HG03139 (cell line): ENCODE data around the gene PWWP2B.

Experiments used
- ATAC-seq: cut with Tn5 transposase; IDR thresholded peaks from one replicate; pipeline ENCODE4 v1.9.1; 2021; ENCODE audit not compliant: unreplicated experiment

PWWP2B gene

DNA sequence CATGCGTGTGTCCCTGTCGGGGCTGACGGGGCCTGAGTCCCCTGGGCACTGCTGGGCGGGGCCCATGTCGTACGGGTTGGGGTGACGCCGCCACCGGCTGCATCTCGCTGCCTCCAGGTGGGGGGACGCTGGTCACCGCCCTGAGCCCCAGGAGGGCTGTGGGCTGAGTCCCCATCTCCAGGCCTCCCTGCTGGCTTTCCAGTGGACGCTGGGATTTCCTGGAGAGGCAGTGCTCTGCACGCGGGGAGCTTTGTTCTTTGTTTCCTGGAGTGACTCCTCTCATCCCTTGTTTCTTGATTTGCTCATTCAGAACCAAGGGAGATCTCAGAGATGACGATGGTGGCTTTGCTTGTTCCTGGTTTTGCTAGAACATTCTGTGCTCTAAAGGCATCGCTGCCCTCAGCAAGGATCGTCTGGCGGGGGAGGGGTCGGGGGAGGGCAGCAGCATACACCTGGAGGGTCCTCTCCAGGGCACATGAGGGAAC is 21.0 kb downstream of the PWWP2B start:
- ATAC-seq, result no peak

DNA sequence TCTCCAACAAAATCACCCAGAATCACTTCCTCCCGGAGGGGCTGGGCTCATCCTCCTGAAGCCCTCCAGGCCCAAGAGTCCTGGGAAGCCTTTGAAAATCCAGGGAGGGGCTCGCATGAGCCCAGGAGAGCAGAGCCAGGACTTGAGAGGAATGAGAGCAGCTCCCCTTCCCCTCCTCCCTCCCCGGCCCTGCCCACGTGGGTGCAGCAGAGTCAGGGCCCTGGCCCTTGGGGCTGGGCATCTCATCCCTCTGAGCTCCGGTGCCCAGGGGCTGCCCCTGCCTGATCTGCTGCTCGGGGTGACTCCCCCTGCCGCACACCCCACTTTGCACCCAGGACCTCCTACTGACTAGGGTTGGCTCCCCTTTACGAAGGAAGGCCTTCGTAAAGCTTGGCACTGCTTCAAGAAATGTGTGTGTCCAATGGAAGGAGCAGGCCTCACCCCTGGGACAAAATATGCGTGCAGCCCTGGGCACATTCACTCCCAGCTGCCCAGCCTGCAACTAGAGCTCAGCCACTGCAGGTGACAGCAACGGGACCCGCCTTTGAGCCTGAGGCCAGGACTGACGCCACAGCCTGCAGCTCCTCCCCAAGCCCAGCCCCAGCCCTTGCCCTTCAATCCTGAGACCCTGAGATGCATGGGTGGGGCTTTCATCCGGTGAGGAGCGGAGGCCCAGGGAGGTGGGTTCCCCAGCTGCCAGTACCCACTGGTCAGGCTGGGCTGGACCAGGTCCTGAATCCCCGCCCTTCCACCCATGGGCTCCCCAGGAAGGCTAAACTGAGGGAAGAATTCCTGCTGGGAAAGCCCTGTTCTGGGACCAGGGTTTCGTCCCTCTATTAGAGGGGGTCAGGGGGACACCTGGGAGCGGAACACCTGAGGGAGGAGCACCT is 21.8 kb downstream of the PWWP2B start:
- ATAC-seq, result no peak

DNA sequence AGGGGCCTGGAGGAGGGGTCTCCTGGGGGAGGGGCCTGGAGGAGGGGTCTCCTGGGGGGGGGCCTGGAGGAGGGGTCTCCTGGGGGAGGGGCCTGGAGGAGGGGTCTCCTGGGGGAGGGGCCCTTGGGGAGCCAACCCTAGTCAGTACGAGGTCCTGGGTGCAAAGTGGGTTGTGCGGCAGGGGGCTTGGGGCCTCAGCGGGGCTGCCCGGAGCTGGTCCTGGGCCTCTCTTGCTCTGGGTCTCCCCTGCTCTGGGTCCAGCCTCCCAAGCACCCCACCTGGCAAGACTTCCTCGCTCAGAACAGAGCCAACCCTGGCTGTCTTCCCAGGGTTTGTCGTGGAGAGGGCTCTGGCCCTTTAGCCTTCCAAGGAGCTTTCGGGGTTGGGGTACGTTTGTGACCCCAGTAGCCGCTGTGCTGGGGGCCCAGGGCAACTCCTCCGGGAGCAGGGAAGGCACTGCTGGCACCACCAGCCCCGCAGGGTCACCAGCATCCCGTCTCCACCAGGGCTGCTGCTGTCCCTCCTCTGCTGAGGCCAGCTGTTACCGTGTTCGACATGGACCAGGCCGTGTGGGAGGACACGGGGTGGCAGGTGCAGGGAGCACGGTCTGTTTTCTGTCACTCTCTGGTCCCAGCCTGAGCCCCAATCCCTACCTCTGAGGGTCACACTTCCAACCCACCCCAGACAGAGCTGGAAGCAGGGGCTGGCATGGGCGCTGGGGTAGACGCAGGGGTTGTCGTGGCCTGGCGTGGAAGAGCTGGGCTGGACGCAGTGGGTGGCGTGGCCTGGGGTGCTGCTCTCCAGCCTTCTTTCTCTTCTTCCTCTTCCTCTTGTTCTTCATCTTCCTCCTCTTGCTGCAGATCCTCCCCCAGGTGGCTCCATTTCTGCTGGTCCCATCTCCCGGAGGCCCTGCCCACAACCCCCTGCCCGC is 22.8 kb downstream of the PWWP2B start:
- ATAC-seq, result no peak

DNA sequence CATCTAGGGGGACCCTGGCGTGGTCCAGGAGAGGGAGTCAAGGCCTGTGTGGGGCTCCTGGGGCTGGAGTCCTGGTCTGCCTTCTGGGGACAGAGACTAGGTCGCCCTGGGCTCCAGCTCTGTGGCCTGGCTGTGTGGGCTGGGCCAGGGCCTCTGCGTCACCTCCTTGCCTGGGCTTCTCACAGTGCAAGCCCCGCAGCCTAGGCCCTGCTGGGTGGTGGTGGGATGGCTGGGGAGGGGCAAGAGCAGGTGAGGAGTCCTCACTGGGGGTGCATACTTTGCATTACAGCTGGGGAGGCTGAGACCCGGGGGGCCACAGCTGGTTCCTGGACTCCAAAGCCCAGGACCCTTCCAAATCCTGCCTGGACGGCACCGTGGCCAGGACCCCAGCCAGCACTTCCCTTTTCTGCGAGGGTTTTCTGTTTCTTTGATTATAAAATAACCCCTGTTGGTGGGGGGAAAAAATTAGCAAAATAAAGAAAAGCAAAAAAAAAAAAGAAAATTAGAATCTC is 23.5 kb downstream of the PWWP2B start:
- ATAC-seq, result no peak

DNA sequence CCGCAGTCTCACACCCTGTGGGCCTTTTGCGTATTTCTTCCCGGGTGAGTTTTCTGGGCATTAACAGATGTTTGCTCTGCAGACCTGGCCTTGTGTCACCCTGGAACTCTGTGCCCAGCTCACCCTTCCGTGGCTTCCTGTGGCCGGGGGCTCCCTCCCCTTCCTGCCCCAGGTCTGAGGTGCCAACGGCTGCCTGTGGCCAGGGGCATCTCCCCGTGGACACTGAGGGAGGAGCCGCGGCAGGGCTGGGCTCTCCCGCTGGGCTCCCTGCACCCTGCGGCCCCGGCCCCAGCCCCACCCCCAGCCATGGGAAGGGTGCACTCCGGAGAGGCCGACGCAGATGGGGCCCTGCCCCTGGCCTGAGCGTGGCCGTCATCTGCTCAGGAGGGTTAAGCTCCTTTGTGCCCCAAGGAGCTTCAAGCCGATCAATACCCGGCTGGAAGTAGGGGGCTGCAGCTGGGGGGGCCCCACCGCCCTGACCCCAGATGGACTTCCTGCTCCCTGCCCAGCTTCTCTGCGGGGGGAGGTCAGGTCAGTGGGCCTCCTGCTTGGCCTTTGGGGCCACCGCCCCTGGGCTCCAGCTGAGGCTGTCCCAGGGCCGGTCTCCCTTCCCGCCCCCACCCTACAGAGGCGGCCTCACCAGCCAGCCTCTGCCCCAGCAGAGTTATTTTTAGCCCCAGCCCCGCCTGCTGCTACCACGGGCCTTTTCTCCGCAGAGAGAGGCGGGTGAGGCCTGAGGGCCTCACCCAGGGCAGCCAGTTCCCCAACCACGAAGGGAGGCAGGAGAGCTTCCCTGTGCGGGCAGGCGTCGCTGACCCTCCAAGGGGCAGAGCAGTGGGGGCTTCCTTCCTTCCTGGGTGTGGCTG is 24.2 kb downstream of the PWWP2B start:
- no peak for ATAC-seq

DNA sequence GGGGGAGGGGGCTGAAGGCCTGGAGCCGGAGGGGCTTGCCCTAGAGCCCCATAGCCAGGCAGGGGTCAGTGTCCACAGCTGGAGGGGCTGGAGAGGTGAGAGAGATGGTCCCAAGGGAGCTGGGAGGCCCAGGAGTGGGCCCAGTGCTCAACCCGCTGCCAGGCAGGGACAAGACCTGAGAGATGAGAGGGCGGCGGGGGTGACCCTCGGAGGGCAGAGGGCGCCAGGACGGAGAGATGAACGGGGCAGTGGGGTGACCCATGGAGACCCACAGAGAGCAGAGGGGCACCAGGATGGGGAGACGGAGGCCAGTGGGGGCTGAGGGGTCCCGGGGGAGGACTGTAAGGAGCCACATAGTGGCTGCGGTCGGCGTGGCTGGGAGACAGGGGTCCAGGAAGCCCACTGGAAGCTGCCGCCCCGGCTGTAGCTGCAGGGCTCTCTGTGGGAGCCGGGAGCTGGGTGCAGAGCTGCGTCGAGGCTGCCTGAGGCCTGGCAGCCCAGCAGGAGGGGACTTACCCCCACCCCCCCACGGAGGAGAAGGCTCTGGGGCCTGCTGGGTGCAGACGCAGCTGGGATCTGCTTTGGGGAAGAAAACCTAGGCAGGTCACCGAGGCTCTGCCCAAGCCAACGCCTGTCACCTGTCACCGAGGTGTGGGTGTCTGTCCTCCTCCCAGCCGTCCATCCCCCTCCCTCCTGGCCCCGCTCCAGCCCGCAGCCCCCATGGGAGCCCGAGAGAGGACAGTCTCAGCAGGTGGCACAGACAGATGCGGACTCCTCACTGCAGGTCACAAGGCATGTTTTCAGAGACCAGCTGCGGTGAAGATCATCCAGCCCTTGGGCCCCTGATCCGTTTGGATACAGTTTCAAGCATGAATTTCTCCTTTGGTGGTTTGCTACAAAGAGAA is 25.1 kb downstream of the PWWP2B start:
- ATAC-seq, result peak; percentile 47

DNA sequence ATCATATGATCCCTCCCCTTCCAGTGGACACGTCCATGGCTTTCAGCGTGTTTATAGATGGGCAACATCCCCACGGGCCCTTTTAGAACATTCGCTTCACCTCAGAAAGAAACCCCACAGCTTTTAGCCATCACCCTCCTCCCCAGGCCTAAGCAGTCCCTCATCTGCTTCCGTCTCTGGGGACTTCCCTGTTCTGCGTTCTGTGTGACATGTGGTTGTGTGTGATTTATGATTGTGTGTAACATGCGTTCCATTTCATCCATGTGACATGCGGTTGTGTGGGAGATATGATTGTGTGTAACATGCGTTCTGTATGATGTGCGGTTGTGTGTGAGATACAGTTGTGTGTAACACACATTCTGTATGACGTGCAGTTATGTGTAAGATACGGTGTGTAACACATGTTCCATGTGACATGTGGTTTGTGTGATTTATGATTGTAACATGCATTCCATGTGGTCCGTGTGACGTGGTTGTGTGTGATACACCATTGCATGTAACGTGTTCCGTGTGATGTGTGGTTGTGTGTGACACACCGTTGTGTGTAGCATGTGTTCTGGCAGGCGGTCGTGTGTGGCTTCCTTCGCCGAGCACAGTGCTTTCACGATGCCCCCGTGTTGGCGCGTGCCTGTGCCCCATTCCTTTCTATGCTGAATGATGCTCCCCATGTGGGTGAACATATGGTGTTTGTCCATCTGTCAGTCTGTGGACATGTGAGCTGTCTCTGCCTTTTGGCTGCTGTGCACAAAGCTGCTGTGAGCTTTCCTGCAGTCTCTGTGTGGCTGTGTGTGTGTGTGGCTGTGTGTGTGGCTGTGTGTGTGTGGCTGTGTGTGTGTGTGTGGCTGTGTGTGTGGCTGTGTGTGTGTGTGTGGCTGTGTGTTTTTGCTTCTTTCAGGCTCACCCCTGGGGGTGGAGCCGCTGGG is 26.2 kb downstream of the PWWP2B start:
- ATAC-seq, result no peak

DNA sequence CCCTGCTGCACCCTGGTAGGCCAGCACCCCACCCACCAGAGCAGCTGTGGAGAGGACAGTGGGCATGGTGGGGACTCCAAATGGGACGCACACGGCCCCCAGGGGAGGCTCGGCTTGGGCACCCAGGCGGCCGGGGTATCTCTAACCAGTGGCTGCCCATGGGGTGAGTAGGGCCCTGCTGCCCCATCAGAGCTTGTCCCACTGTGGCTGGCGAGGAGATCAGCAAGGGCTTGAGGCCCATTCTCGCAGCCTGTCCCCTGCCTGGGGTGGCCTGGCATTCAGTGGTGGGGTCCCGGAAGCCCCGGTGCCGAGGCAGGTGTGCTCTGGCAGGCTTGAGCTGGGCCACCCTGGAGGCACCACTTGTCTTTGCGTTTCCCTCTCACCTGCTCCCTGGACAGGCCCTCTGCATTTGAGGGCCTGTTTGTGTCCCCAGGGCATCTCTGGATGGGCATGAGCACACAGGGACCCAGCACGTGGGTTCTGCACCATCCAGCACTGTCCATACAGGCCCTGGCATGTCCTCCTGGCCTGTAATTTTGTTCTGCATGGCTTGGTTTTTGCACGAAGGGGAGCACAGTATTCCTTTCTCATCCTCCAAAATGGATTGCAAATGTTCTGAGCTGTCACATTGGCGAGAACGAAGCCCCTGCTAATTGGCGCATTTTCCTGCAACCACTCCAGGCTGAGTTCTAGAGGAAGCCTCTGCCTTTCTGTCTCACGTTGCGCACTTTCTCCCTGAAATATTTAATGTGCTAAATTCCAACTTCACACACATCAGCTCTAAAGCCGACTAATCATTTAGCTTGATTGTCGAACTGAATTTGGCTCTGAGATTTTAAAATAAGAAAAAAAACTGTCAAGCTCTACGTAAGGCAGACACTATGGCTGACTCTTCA is 27.2 kb downstream of the PWWP2B start:
- no peak for ATAC-seq

DNA sequence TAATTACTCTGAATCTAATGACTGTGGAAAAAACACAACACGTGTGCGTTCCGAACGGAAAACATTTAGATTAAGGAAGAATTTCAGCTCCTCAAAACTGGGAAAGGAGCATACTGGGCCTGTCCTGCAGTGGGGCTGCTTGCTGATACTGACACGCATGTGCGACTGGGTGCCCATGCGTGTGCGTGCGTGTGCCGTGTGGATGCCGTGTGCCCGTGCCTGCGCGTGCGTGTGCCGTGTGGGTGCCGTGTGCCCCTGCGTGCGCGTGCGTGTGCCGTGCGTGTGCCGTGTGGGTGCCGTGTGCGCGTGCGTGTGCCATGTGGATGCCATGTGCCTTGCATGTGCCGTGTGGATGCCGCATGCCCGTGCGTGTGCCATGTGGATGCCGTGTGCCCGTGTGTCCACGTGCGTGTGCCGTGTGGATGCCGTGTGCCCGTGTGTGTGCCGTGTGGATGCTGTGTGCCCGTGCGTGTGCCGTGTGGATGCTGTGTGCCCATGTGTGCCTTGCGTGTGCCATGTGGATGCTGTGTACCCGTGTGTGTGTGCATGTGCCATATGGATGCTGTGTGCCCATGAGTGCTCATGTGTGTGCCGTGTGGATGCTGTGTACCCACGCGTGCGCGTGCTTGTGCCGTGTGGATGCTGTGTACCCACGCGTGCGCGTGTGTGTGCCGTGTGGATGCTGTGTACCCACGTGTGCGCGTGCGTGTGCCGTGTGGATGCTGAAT is 28.2 kb downstream of the PWWP2B start:
- no peak for ATAC-seq

DNA sequence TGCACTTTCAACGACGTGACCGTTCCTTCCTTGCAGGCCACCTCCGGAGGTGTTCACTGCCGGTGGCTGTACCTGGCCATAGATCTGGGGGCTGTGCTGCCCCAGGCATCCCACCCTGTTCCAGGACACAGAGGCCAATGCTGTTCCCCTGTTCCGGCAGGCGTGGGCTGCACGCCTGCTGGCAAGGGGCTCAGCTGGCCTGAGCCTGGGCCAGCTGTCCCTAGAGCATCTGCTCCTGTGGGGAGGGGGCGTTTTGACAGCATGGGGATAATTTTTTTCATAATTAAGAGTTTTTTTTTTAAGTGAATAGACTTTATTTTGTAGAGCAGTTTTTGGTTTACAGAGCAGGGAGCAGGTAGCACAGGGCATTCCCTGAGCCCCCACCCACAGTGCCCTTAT is 28.8 kb downstream of the PWWP2B start:
- no peak for ATAC-seq

DNA sequence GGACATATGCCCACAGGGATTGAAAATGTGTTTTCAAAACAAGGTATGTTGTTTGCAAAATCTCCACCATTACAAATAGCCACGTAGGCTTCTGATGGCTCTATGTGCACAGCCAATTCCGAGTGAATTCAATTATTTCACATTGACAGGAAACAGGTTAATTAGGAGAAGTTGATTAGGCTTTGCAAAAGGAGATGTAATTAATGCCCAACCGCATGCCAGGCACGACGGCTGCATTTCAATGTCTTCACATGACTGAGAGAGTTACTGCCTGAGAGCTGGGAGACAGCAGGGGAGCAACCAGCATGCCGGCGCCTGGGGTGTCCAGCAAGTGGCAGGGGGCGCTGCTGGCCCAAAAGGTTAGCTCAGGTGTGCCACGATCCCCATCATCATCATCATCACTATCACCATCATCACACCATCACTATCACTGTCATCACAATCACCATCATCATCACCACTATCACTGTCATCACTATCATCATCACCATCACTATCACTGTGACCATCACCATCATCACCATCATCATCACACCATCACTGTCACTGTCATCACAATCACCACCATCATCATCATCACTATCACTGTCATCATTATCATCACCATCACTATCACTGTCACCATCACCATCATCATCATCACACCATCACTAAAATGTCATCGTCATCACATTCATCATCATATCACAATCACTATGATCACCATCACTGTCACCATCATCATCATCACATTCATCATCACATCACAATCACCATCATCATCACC is 30.2 kb downstream of the PWWP2B start:
- ATAC-seq, result no peak

DNA sequence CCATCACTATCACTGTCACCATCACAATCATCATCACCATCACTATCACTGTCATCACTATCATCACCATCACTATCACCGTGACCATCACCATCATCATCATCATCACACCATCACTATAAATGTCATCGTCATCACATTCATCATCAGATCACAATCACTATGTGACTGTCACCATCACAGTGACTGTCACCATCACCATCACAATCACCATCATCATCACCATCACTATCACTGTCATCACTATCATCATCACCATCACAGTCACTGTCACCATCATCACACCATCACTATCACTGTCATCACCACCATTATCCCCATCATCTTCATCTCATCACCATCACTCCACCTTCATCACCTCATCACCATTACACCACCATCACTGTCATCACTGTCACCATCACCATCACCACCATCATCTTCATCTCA is 31.0 kb downstream of the PWWP2B start:
- no peak for ATAC-seq

DNA sequence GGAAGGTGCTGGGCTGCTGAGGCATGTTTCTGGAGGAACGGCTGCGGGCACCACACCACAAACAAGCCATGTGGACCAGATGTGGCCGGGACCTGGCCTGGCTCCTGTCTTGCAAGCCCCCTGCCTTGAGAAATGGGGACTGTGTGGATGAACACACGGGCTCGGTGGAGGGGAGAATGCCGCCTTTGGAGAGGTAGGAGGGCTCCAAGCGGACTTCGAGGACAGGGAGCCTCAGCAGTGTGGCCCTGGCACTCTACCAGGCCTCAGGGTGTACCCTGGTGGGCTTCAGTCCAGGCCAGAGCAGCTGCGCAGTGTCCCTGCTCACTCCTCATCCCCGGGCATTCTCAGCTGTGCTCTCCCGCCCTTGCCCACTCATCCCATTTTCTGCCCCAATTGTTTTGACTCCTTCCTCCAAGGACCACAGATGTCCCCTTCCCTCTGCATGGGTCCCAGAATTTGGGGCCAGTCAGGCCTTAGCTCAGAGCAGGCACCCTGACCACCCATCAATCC is 31.5 kb downstream of the PWWP2B start:
- no peak for ATAC-seq

DNA sequence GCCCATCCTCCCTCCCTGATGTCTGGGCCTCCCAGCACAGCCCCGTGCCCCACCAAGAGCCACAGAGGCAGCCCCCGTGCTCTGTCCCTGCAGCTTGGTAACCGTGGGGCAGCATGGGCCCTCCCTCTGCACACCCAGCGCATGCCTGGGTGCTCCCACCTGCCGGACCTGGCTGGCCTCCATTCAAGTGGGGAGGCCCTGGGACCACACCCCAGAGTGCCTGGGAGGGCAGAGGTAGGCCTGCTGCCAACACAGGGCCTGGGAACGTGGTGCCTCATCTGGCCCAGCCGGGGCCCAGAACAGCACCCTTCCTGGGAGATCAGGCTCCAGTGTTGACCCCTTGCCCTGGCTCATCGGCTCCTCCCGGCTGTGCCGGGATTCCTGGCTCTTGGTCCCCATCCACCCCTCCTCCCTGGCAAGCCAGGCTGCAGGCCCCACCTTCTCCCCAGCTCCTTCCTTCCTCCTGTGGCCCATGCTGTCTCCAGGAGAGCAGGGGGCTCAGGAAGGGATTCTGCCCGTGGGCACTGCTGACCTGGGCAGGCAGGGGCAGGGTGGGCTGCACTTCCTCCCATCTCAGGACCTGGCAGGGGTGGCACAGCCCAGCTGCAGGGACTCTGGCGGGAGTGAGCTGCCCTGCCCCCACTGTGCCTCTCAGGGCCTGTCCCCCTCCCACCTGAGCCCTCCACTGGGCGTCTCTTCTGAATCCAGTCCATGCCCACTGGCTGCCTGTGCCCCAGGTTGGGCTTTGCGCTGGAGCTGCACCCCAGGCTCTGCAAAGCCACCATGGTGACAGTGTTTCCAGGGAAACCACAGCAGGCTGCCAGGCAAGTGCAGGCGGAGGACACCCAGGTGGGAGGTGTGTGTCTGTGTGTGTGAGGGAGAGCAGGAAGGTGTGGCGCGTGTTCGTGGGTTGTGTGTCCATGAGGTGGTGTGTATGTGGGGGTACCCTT is 32.6 kb downstream of the PWWP2B start:
- no peak for ATAC-seq
